HepG2 (cell line): Measurements from ENCODE around the gene SLITRK1. TPM values are rescaled to one million over a fixed set of nuclear protein-coding genes. Genes with fewer than 3 reads are reported as not detected.

ENCODE experiments used
- ATAC-seq: fragments of 200-7000 bp; cut with Tn5 transposase; 3 replicates; pipeline ENCODE4 v1.9.1; 2020; ENCODE audit warnings: mild to moderate bottlenecking, moderate library complexity
- BruUV-seq: library from RNA; stranded (reverse); fragments of 400-500 nt; replicated peaks from 2 replicates; lab custom pipeline; 2021; lab: Mats Ljungman, UMichigan
- CTCF ChIA-PET: fragments of 300-600 bp; formaldehyde crosslinking; extraction: SDS; loops from one replicate; lab custom pipeline; 2021; ENCODE audit warnings: low total read pairs, inconsistent platforms, low intra/inter-chr PET ratio; lab: Yijun Ruan, JAX
- POLR2A ChIA-PET: fragments of 350-600 bp; sonication (Branson Sonifier 250); formaldehyde crosslinking; loops from one replicate; lab custom pipeline; 2020; ENCODE audit warnings: antibody characterized with exemption, inconsistent platforms; lab: Yijun Ruan, JAX
- DNase-seq: peaks from one replicate; pipeline ENCODE4 v3.0.0-alpha.2; 2015; ENCODE audit warnings: low spot score
- FAIRE-seq: peaks from 3 replicates; lab custom pipeline; 2011; peaks lifted over from hg19 to GRCh38; lab: Jason Lieb, UNC
- H2AFZ ChIP-seq: one replicate; pipeline ENCODE4 v1.6.1; 2011; ENCODE audit warnings: low read length, inconsistent platforms
- H3K27ac ChIP-seq: fragments of 300-600 bp; 3 replicates; pipeline ENCODE4 v1.8.0; 2011; ENCODE audit warnings: mixed run types, mild to moderate bottlenecking, mixed read lengths, low read length, inconsistent platforms; ENCODE audit not compliant: insufficient read depth; ENCODE audit errors: extremely low read length
- H3K27me3 ChIP-seq, 2 experiments: fragments of 200-600 bp in 1 of 2; 2 replicates in 1 of 2; 3 replicates in 1 of 2; pipeline versions ENCODE4 v1.6.0 to v1.8.0; 2011; ENCODE audit warnings: low read length in 2 of 2, mild to moderate bottlenecking in 2 of 2, moderate library complexity in 2 of 2, inconsistent platforms in 1 of 2; ENCODE audit not compliant: insufficient read depth in 2 of 2, control insufficient read depth in 1 of 2
- H3K36me3 ChIP-seq, 2 experiments: fragments of 200-600 bp in 1 of 2; replicated peaks in 1 of 2; 2 replicates in 1 of 2; 3 replicates in 1 of 2; pipeline versions ENCODE4 v1.5.1 to v1.8.0; 2011; ENCODE audit warnings: low read length in 2 of 2, inconsistent platforms in 1 of 2; ENCODE audit not compliant: insufficient read depth in 2 of 2, control insufficient read depth in 1 of 2
- H3K4me1 ChIP-seq: 2 replicates; pipeline ENCODE4 v1.5.1; 2012; ENCODE audit warnings: low read length, inconsistent platforms; ENCODE audit not compliant: insufficient read depth
- H3K4me2 ChIP-seq: 2 replicates; pipeline ENCODE4 v1.6.0; 2011; ENCODE audit warnings: low read depth, low read length, inconsistent platforms
- H3K4me3 ChIP-seq, 3 experiments: fragments of 200-600 bp in 1 of 3; sonication (generic), shearing (Covaris generic) in 1 of 3; replicated peaks in 1 of 3; 2 replicates each; pipeline ENCODE4 v1.5.1; 2011 to 2016; ENCODE audit warnings: low read length in 3 of 3, inconsistent platforms in 2 of 3, low read depth in 2 of 3, mild to moderate bottlenecking in 2 of 3, control low read depth in 1 of 3, mixed read lengths in 1 of 3; ENCODE audit not compliant: insufficient read depth in 1 of 3
- H3K79me2 ChIP-seq: one replicate; pipeline ENCODE4 v1.6.1; 2011; ENCODE audit warnings: low read length, inconsistent platforms; ENCODE audit not compliant: insufficient read depth
- H3K9ac ChIP-seq: 2 replicates; pipeline ENCODE4 v1.6.0; 2011; ENCODE audit warnings: mild to moderate bottlenecking, low read depth, low read length, inconsistent platforms; ENCODE audit not compliant: insufficient read depth
- H3K9me3 ChIP-seq: 2 replicates; pipeline ENCODE4 v1.5.1; 2012; ENCODE audit warnings: mild to moderate bottlenecking, low read length
- H4K20me1 ChIP-seq: 2 replicates; pipeline ENCODE4 v1.6.0; 2011; ENCODE audit warnings: inconsistent platforms, mild to moderate bottlenecking, low read length, moderate library complexity; ENCODE audit not compliant: insufficient read depth
- DMAP1 ChIP-seq: IDR thresholded peaks from 2 replicates; pipeline ENCODE4 v1.6.1; 2016
- GABPB1 ChIP-seq: IDR thresholded peaks from 2 replicates; pipeline ENCODE4 v1.6.1; 2016; ENCODE audit warnings: mild to moderate bottlenecking, missing genetic modification reagents, moderate library complexity, missing compliant biosample characterization
- KLF15 ChIP-seq: sonication (generic); formaldehyde crosslinking; IDR thresholded peaks from 2 replicates; pipeline ENCODE4 v1.8.1; 2023; ENCODE audit warnings: borderline replicate concordance, mild to moderate bottlenecking, inconsistent platforms, missing genetic modification reagents, mixed read lengths
- KMT2A ChIP-seq: sonication (generic); formaldehyde crosslinking; IDR thresholded peaks from 2 replicates; pipeline ENCODE4 v1.4.0; 2020; ENCODE audit warnings: missing genetic modification reagents
- PHF5A ChIP-seq: IDR thresholded peaks from one replicate; pipeline ENCODE4 v1.6.1; 2018; ENCODE audit warnings: low read depth, missing genetic modification reagents; ENCODE audit not compliant: unreplicated experiment
- THAP11 ChIP-seq: IDR thresholded peaks from 2 replicates; pipeline ENCODE4 v1.6.1; 2016; ENCODE audit warnings: missing biosample characterization, missing genetic modification reagents
- ZFP36 ChIP-seq: fragments of 150-350 bp; IDR thresholded peaks from 2 replicates; pipeline ENCODE4 v1.6.1; 2018; ENCODE audit warnings: borderline replicate concordance, low read length, low read depth; ENCODE audit not compliant: partially characterized antibody
- ZNF550 ChIP-seq: sonication (generic); formaldehyde crosslinking; IDR thresholded peaks from 2 replicates; pipeline ENCODE4 v1.4.0; 2020; ENCODE audit warnings: mild to moderate bottlenecking, missing genetic modification reagents, borderline replicate concordance
- ZNF569 ChIP-seq: sonication (generic); formaldehyde crosslinking; IDR thresholded peaks from 2 replicates; pipeline ENCODE4 v1.5.0; 2020; ENCODE audit warnings: mild to moderate bottlenecking, missing genetic modification reagents, moderate library complexity, borderline replicate concordance
- ZNF605 ChIP-seq: sonication (generic); formaldehyde crosslinking; IDR thresholded peaks from 2 replicates; pipeline ENCODE4 v1.8.0; 2022; ENCODE audit warnings: mild to moderate bottlenecking, missing genetic modification reagents
- WGBS: methylation state at CpG from one replicate; pipeline ENCODE4 v1.1.6; 2017; ENCODE audit warnings: low lambda C conversion rate; 5-methylcytosine and 5-hydroxymethylcytosine counted together
- in situ Hi-C: cut with HindIII; loops from 2 replicates; pipeline ENCODE4 v1.10.0; 2017; ENCODE audit warnings: low pct_unique_long_range_greater_than_20kb; ENCODE audit not compliant: extremely low pct_ligation_motif_present
- intact Hi-C: fragments of 100-400 bp; cut with micrococcal nuclease; formaldehyde crosslinking; loops from one replicate; pipeline ENCODE4 v1.10.0; 2022; ENCODE audit not compliant: unreplicated experiment
- polyA plus RNA-seq, 8 experiments: library from polyadenylated mRNA; depleted of rRNA in 3 of 8; stranded (reverse) in 7 of 8; unstranded in 1 of 8; fragments of >200 nt; fragmentation: Illumina TruSeq in 4 of 8; extraction: Trizol in 4 of 8; gene quantifications; 2 replicates each; pipeline versions ENCODE4 v1.2.1 to v1.2.3, GENCODE V29; 2011 to 2016; ENCODE audit warnings: low read depth in 4 of 8, missing spikeins in 1 of 8, mixed read lengths in 1 of 8; ENCODE audit not compliant: insufficient read depth in 1 of 8
- total RNA-seq, 5 experiments: library from RNA; depleted of rRNA; stranded (reverse); fragments of >200 nt; fragmentation: Illumina TruSeq; extraction: Trizol; gene quantifications; 2 replicates each; pipeline ENCODE4 v1.2.3, GENCODE V29; 2016; ENCODE audit warnings: low read depth in 1 of 5
- TF ChIP-seq, protein P1 (sequence below), 2 experiments: sonication (generic) in 1 of 2; formaldehyde crosslinking in 1 of 2; IDR thresholded peaks; 2 replicates each; pipeline versions ENCODE4 v1.6.1 to v1.9.0; 2014 to 2022; ENCODE audit warnings: antibody characterized with exemption in 1 of 2, borderline replicate concordance in 1 of 2, inconsistent platforms in 1 of 2, low read depth in 1 of 2, missing genetic modification reagents in 1 of 2

Gene SLITRK1
- total and polyA plus RNA-seq, 2 of the 13 experiments (the other 11 are each of a cell fraction or from before 2014, with no cell fraction given): not detected

DNA sequence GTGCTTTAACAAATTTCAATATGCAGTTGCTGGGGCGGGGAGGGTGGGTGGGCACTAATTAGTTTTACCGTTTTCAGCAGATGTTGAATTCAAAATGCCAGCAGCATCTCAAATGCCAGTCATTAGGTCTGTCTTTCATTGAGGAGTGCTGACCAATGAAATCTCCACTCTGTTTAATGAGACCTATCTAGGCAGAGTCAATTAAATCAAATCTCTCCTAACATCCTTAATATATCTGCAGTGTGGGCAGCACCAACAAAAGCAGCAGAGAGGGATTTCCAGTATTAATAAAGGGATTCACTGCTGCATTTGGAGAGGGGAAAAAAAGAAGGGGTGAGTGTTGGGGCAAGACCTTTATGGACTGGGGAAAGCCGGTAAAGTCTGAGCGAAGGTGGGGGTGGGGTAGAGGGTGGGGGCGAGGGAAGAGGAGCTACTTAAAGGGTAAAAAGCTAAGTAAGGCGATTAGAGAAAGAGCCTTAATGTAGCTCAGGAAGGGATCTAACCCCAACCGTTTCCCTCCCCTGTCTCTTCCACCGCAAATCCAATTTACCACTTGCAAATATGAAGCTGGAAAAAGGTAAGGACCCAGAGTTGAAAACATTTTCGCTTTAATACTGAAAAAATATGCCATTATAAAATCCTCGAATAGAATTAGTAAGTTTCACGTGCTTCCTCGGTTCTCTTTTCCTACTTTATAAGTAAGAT, 4.5 kb downstream of the SLITRK1 start:
- Histone ChIP-seq H3K27me3 (peaks cover 3 to 15% of the 10 kb centered on the region in 2 experiments; a peak in 4 of 5 replicates), H2AFZ (no peak overlapping the region), H3K4me1 (no peaks in the 10 kb centered on the region), H3K4me3 (no peak overlapping the region), H3K9me3 (no peaks in the 10 kb centered on the region), H3K79me2 (no peaks in the 10 kb centered on the region), H3K27ac (no peak overlapping the region), H3K9ac (no peak overlapping the region), H4K20me1 (no peaks in the 10 kb centered on the region), H3K36me3 (no peaks in the 10 kb centered on the region), H3K4me2 (no peak overlapping the region)
- CTCF ChIA-PET: no interaction called here
- POLR2A ChIA-PET: no interaction called here
- WGBS: 7% methylated on average over 12 of the region's 12 CpGs
- FAIRE-seq: no peak
- DNase-seq: no peak
- in situ Hi-C loops (no loop called here), intact Hi-C loops (no loop called here)
- BruUV-seq: no TSS peak
- TF ChIP-seq ZNF550 (CRISPR knock-in tag) (no peak), ZNF569 (CRISPR knock-in tag) (no peak), DMAP1 (CRISPR knock-in tag) (no peak), THAP11 (no peak), GABPB1 (CRISPR knock-in tag) (no peak), ZFP36 (no peak), ZNF605 (CRISPR knock-in tag) (no peak), PHF5A (CRISPR knock-in tag) (no peak), KMT2A (CRISPR knock-in tag) (no peak), KLF15 (no peak)
- TF ChIP-seq, protein P1, sequence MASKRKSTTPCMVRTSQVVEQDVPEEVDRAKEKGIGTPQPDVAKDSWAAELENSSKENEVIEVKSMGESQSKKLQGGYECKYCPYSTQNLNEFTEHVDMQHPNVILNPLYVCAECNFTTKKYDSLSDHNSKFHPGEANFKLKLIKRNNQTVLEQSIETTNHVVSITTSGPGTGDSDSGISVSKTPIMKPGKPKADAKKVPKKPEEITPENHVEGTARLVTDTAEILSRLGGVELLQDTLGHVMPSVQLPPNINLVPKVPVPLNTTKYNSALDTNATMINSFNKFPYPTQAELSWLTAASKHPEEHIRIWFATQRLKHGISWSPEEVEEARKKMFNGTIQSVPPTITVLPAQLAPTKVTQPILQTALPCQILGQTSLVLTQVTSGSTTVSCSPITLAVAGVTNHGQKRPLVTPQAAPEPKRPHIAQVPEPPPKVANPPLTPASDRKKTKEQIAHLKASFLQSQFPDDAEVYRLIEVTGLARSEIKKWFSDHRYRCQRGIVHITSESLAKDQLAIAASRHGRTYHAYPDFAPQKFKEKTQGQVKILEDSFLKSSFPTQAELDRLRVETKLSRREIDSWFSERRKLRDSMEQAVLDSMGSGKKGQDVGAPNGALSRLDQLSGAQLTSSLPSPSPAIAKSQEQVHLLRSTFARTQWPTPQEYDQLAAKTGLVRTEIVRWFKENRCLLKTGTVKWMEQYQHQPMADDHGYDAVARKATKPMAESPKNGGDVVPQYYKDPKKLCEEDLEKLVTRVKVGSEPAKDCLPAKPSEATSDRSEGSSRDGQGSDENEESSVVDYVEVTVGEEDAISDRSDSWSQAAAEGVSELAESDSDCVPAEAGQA (IDR thresholded peaks at IDR 0.05; ENCODE audit: low read depth): no peak
- TF ChIP-seq, protein P1 (CRISPR knock-in tag; IDR thresholded peaks at IDR 0.05; ENCODE audit: borderline replicate concordance): no peak
- no peak for ATAC-seq
